GM12878 (cell line): ENCODE measurements around the gene CABLES1. TPM values are rescaled to one million over a fixed set of nuclear protein-coding genes. Genes with fewer than 3 reads are reported as not detected.

Experiments used
- ATAC-seq: fragments of 200-7000 bp; cut with Tn5 transposase; 3 replicates; pipeline ENCODE4 v1.9.1; 2020; ENCODE audit warnings: mild to moderate bottlenecking, moderate library complexity
- BruUV-seq: library from RNA; stranded (reverse); fragments of 400-500 nt; replicated peaks from 2 replicates; lab custom pipeline; 2021; lab: Mats Ljungman, UMichigan
- CTCF ChIA-PET: fragments of 300-600 bp; sonication (Branson Sonifier 250); formaldehyde crosslinking; extraction: SDS; loops from one replicate; lab custom pipeline; 2021; ENCODE audit warnings: inconsistent platforms; lab: Yijun Ruan, JAX
- POLR2A ChIA-PET: fragments of 350-600 bp; formaldehyde crosslinking; extraction: SDS; loops from one replicate; lab custom pipeline; 2021; ENCODE audit warnings: inconsistent platforms; lab: Charles Lee
- RAD21 ChIA-PET: fragments of 300-600 bp; sonication (Branson Sonifier 250); formaldehyde crosslinking; loops from one replicate; lab custom pipeline; 2023; ENCODE audit warnings: antibody characterized with exemption; ENCODE audit not compliant: unreplicated experiment; lab: Charles Lee
- SMC1A ChIA-PET: fragments of 300-600 bp; sonication (Branson Sonifier 250); formaldehyde crosslinking; loops from one replicate; lab custom pipeline; 2023; ENCODE audit not compliant: unreplicated experiment, uncharacterized antibody; lab: Charles Lee
- DNase-seq: peaks from one replicate; pipeline ENCODE4 v3.0.0-alpha.2; 2011; ENCODE audit warnings: low read depth, low spot score
- FAIRE-seq: peaks from 3 replicates; lab custom pipeline; 2011; peaks lifted over from hg19 to GRCh38; lab: Jason Lieb, UNC
- H2AFZ ChIP-seq: 2 replicates; pipeline ENCODE4 v1.6.0; 2011; ENCODE audit warnings: low read depth, low read length, control low read depth; ENCODE audit not compliant: control insufficient read depth
- H3K27ac ChIP-seq: 2 replicates; pipeline ENCODE4 v1.5.1; 2011; ENCODE audit warnings: control low read depth; ENCODE audit not compliant: control insufficient read depth, insufficient read depth
- H3K27me3 ChIP-seq, 2 experiments: replicated peaks in 1 of 2; 2 replicates each; pipeline versions ENCODE4 v1.6.0 to v1.6.1; 2011; ENCODE audit warnings: low read length in 1 of 2; ENCODE audit not compliant: control insufficient read depth in 2 of 2, insufficient read depth in 2 of 2
- H3K36me3 ChIP-seq, 2 experiments: 2 replicates each; pipeline ENCODE4 v1.5.1; 2011; ENCODE audit warnings: low read length in 1 of 2; ENCODE audit not compliant: control insufficient read depth in 2 of 2, insufficient read depth in 2 of 2
- H3K4me1 ChIP-seq: 2 replicates; pipeline ENCODE4 v1.6.1; 2011; ENCODE audit warnings: mild to moderate bottlenecking, low read length, moderate library complexity, mixed read lengths; ENCODE audit not compliant: control insufficient read depth, insufficient read depth
- H3K4me2 ChIP-seq: 2 replicates; pipeline ENCODE4 v1.6.0; 2011; ENCODE audit warnings: control low read depth; ENCODE audit not compliant: control insufficient read depth, insufficient read depth
- H3K4me3 ChIP-seq: fragments of 200-600 bp; sonication (generic); 2 replicates; pipeline ENCODE4 v1.5.1; 2016
- H3K79me2 ChIP-seq: 2 replicates; pipeline ENCODE4 v1.6.0; 2011; ENCODE audit warnings: low read length; ENCODE audit not compliant: control insufficient read depth, insufficient read depth
- H3K9ac ChIP-seq: 2 replicates; pipeline ENCODE4 v1.8.0; 2011; ENCODE audit warnings: low read length, control low read depth, mixed read lengths; ENCODE audit not compliant: control insufficient read depth, insufficient read depth
- H3K9me3 ChIP-seq: replicated peaks from 3 replicates; pipeline ENCODE4 v1.5.1; 2011; ENCODE audit warnings: mild to moderate bottlenecking, low read length; ENCODE audit not compliant: control insufficient read depth, insufficient read depth
- H4K20me1 ChIP-seq: 2 replicates; pipeline ENCODE4 v1.6.0; 2011; ENCODE audit not compliant: control insufficient read depth, insufficient read depth
- IRF4 ChIP-seq: IDR thresholded peaks from 2 replicates; pipeline ENCODE4 v1.6.1; 2011; ENCODE audit warnings: low read depth, low read length
- JUNB ChIP-seq: IDR thresholded peaks from 2 replicates; pipeline ENCODE4 v1.6.1; 2016; ENCODE audit warnings: antibody characterized with exemption, mild to moderate bottlenecking
- NRF1 ChIP-seq: conservative IDR thresholded peaks from 2 replicates; pipeline ENCODE4 v1.6.1; 2011; ENCODE audit warnings: mild to moderate bottlenecking, low read depth, low read length, improper control_type of control experiment
- POLR2AphosphoS2 ChIP-seq: IDR thresholded peaks from 2 replicates; pipeline ENCODE4 v1.6.1; 2011; ENCODE audit warnings: low read depth, mild to moderate bottlenecking, low read length, improper control_type of control experiment, moderate library complexity
- PRDM15 ChIP-seq: fragments of 450-650 bp; formaldehyde crosslinking; IDR thresholded peaks from 2 replicates; pipeline ENCODE4 v1.4.0; 2020; ENCODE audit warnings: mild to moderate bottlenecking, moderate library complexity
- RFX5 ChIP-seq: IDR thresholded peaks from 2 replicates; pipeline ENCODE4 v1.6.1; 2011; ENCODE audit warnings: low read depth, low read length, improper control_type of control experiment
- SREBF2 ChIP-seq: IDR thresholded peaks from 2 replicates; pipeline ENCODE4 v1.6.1; 2012; ENCODE audit warnings: mild to moderate bottlenecking, low read length
- SUZ12 ChIP-seq: fragments of 200-600 bp; sonication (generic); IDR thresholded peaks from one replicate; pipeline ENCODE4 v1.6.1; 2018; ENCODE audit warnings: antibody characterized with exemption, mild to moderate bottlenecking; ENCODE audit not compliant: unreplicated experiment
- WGBS: methylation state at CpG from one replicate; pipeline ENCODE4 v1.1.6; 2016; ENCODE audit warnings: low lambda C conversion rate; ENCODE audit not compliant: insufficient replicate concordance, insufficient coverage; ENCODE audit errors: missing lambda C conversion rate; 5-methylcytosine and 5-hydroxymethylcytosine counted together
- in situ Hi-C: fragments of 300-500 bp; cut with MboI; formaldehyde crosslinking; loops from 9 replicates; pipeline ENCODE4 v1.14.3; 2018; ENCODE audit warnings: mixed read lengths
- intact Hi-C: fragments of 100-400 bp; cut with micrococcal nuclease; formaldehyde crosslinking; loops from one replicate; pipeline ENCODE4 v1.14.2; 2022; ENCODE audit not compliant: unreplicated experiment
- polyA plus RNA-seq, 11 experiments: library from polyadenylated mRNA; depleted of rRNA in 4 of 11; unstranded in 6 of 11; stranded (reverse) in 5 of 11; fragments of >200 nt; fragmentation: Nextera tagmentation in 4 of 11; fragmentation: Illumina TruSeq in 1 of 11; extraction: Ambion mirVana in 4 of 11; extraction: Trizol in 1 of 11; gene quantifications; 1 replicate in 1 of 11; 2 replicates in 10 of 11; pipeline versions ENCODE4 v1.2.1 to v1.2.3, GENCODE V29; 2011 to 2016; ENCODE audit warnings: inconsistent platforms in 2 of 11, missing spikeins in 2 of 11, low read depth in 1 of 11
- total RNA-seq, 4 experiments: library from RNA; depleted of rRNA in 3 of 4; stranded (reverse); fragments of >200 nt in 3 of 4; fragmentation: Illumina TruSeq in 1 of 4; extraction: Trizol in 1 of 4; gene quantifications; 2 replicates each; pipeline versions ENCODE4 v1.2.1 to v1.2.3, GENCODE V29; 2013 to 2021

CABLES1 gene
- total and polyA plus RNA-seq, 10 of the 15 experiments (the other 5 are each of a cell fraction or from before 2014, with no cell fraction given), result 2.9 to 27.2 (median 8.2) TPM

- Histone ChIP-seq H3K9me3 (no peaks in the 10 kb centered on the region), H4K20me1 (no peaks in the 10 kb centered on the region), H3K27me3 (no peaks in the 10 kb centered on the region; a peak in 1 of 4 replicates), H3K36me3 (no peaks in the 10 kb centered on the region), H3K27ac (no peak overlapping the region), H3K79me2 (no peaks in the 10 kb centered on the region), H2AFZ (no peak overlapping the region), H3K4me1 (no peaks in the 10 kb centered on the region), H3K4me2 (no peak overlapping the region), H3K4me3 (no peak overlapping the region), H3K9ac (no peak overlapping the region)
- FAIRE-seq (no peak), DNase-seq (no peak), ATAC-seq (no peak)
- ChIA-PET POLR2A (no interaction called here), CTCF (no interaction called here), SMC1A (no interaction called here), RAD21 (no interaction called here)
- in situ Hi-C loops (no loop called here), intact Hi-C loops (loop anchor here (10.0 kb wide), 1 partner anchor 70 kb away; no protein-coding TSS in a partner anchor)
- BruUV-seq, result no TSS peak
- 62% methylated on average over 5 of the region's 5 CpGs for WGBS
- TF ChIP-seq SREBF2 (no peak), RFX5 (no peak), NRF1 (no peak), SUZ12 (no peak), PRDM15 (no peak), IRF4 (no peak), JUNB (no peak), POLR2AphosphoS2 (no peak)
These were observed 20.4 kb upstream of the CABLES1 start for GRCh38 chr18:23114911-23115310.
